HG02588 (cell line): ENCODE results near the gene TMC1.
"Not testable (repeated sequence)": the region's sequence is repeated elsewhere in the genome, so short reads cannot be mapped to it uniquely, and the experiment has no call there.

Experiments
- ATAC-seq: cut with Tn5 transposase; IDR thresholded peaks from one replicate; pipeline ENCODE4 v1.9.1; 2021; ENCODE audit warnings: mild to moderate bottlenecking, moderate library complexity; ENCODE audit not compliant: unreplicated experiment

Gene TMC1

DNA sequence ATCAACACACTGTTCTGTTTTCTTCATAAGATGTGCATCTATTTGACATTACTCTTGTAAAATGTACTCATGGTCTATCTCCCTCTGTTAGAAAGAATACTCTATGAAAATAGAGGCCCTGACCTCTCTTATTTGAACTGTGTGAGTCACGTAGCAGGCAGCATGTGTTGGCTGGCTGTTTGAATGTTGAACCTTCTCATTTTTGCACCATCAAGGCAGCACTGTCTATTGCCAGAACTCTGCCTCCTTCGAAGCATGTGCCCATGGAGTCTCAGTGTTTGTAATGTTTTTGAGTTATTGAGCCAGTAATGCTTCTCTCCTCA, 287.0 kb downstream of the TMC1 start:
- no peak for ATAC-seq

DNA sequence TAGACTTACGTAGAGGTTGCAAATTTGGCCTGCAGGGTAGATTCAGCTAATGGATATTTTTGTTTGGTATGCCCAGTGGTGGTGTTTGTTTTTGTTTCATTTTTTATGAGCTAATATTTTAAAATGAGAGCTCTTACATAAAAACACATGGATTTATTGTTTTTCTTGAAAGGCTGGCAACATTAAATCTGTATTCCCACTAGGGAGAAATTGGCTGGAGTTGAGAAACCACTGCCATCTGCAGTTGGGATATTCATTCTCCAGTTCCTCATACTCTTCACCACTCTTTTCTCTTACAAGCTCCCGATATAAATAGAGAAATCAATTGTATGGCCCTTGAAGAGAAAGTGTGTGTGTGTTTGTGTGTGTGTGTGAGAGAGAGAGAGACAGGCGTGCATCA, 288.2 kb downstream of the TMC1 start:
- no peak for ATAC-seq

DNA sequence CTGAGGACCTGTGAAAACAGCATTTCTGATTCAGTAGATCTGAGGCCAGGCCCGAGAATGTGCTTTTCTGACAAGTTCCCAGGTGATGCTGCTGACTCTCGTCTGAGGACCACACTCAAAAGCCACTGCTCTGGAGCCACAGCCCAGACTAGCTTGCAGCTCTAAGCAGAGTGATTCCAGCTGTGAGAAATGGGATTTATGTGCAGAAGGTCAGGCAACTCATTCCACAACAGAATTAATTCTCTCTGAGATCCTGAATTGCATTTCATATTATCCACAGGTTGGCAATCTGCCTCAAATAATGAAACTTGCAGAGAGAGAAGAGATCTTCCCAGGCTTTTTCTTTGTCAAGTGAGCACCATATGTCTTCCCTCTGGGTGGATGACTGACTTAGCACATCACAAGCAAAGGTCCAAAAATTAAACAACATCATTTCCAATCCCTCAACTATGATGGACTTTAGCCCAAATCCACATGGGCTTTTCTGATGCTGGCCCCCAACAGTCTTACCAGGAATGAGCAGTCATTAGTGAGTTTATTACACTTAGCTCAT, 291.2 kb downstream of the TMC1 start:
- no peak for ATAC-seq

DNA sequence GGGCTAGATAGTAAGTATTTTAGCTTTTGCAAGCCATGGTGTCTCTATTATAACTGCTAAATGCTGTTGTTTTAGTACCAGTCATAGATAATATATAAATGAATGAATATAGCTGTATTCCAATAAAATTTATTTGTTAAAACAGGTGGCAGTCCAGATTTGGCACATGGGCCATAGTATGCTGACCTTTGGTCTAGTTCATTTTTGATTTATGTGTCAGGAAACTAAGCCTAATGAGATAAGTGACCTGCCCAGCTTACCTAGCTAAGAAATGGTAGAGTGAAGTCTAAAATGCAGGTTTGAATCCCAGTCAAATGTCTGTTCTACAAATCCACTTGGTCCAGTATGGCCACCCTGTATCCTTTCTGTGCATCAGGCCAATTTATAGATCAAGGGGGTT, 292.1 kb downstream of the TMC1 start:
- no peak for ATAC-seq

DNA sequence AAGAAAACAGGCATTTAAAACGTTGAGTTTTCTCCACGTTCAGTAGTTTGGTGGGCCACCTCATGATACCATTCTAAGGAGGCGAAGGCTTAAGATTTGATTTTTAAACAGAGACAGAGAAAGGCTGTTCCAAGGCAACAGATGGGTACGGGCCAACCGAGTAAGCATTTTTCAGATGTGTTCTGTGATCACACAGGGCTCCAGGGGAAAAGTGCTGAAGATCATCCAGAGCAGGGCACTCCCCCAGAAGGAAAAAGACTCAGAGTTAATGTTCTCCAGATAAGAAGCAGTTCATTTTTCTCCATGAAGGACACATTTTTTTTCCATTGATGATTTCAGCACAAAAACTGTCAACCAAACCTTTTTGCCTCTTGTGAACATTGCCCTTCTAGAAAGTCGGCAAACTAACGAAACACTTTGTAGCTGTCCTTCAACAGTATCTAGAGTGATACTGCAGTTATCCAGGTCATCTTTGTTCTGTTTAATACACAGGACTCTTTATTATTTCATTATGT, 292.7 kb downstream of the TMC1 start:
- no peak for ATAC-seq

DNA sequence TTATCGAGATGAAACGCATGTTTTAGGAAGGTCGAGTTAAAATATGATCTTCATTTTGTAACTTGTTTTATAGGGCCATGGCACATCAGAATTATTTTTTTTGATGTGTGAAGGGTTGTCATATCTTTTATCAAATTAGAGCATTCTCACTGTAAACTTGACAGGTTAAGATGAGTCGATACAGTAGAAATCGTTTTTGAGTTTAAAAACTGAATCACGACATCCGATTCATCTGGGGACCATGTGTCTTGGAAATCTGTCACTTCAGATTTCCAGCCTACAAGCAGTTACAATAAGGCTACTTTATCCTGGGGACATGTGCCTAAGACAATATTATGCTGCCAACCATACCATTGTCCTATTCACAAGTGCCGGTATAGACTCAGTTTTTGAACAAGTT, 295.3 kb downstream of the TMC1 start:
- no peak for ATAC-seq

DNA sequence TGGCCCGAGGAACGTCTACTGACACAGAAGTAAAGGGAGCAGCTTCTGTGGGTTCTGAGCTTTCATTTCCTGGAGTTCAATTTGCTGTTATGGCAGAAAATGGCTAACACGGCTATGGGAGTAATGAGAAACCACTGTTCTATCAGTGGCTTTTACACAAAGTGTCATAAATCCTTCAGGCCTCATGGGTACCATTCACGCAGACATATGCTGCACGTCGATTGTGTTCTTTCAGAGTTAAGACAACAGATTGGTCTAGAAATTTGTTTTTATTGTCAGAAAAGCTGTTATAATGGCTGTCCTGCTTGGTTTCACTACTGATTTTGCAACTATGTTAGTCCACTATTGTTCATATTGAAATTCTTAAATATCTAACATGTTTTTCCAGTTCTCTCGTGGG, 296.0 kb downstream of the TMC1 start:
- ATAC-seq: no peak

DNA sequence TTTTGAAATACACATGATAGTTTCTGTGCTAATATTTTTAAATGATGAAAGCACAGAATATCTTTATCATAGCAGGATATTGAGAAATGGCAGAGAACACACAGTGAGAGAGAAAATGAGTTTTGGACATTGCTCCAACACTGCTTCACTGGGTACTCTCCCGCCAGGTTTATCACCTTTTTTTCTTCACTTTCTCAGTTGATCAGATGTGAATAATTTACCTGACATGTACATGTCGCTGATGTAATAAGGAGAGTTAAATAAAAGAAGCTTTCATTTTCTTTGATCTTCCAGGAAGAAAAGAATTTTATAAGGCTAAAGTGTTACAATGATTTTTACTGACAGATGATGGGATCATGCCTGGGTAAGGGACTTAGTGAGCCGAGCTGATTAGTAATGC, 297.0 kb downstream of the TMC1 start:
- ATAC-seq: no peak

DNA sequence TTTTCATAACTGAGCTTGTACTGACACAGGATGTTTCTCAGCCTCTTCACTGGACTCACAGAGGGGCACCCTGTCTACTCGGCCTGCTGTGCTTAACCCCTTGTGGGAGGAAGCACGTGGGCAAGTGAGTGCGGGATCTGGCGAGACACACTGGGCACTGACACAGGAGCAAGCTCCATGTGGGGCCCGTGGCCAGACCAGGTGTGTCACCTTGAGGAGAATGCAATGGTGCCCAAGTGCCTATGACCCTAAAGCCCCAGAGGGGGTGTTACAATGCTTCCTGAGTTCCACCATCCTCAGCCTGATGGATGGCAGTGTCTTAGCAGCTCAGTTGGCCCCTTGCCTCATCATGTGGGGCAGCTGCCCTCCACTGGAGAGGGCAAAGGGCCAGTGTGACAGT, 302.6 kb downstream of the TMC1 start:
- ATAC-seq: no peak

DNA sequence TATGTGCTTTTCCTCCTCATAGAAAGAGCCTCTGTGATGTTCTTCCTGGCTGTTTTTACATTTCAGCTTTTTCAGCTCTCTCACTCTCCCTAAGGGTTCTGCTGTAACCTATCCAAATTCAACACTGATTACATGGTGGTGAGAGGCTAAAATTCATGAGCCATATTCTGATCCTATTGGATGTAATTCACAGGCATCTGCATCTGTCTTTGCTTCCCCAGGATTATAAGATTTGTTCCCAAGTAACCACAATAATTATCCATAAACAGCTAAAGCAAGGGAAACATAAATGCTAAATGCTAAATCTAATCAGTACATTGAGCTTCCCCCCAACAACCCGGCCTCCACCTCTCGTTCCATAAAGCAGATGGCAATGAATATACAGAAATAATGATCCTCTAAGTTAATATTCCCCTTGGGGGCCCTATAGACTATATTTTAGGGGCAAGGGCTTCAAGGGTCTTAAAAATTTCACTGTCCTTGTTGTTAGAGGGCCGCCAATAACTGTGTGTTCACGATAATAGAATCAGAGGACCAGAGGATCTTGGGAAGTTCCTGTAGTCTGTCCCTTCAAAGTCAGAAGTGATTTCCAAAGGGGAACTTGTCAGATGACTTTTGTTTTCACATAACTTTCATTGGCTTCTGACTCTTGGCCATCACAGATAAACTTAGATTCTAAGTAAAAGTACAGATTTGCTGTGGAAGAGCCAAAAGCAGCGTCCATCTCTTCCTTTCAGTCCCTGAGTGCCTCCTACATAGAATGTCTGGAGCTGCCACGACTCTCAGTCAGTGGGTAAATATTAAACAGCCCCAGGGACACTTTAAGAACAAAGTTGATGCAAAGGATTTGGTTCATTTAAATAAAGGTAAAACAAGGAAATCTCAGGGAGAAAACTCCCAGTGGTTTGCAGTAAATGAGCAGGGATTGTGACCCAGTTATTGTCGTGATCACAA, 305.9 kb downstream of the TMC1 start:
- ATAC-seq: no peak

DNA sequence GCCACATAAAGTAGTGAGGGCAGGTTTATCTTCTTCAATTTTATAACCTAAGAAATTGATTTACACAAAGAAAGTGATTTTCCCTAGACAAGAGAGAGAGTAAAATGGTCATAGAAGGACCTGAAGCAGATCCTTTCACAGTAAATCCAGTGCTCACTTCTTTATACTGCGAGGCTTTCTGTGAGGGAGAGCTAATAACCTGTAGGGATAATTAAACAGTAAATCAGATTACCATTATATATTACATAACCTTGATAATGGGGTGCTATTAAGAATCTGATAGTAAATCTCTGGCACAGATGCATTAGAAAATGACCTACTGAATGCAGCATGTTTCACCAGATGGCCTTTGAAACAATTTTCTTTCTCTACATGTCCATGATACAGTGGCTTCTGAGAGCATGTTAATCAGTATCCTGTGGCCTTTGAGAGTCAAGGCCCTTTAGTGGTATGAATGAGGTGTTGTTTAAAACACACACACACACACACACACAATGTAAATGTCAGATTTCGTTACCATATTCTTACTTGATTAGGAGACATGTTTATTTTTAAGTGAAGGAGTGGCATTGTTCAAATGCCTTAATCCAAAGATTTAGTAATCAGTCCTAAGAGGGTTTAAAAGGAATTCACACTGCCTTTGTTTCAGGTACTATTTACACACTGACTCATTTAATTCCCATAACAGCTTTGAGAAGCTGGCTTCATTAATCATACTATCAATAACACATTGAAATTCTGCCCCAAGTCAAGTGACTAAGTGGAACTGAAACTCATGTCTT, 306.7 kb downstream of the TMC1 start:
- no peak for ATAC-seq

DNA sequence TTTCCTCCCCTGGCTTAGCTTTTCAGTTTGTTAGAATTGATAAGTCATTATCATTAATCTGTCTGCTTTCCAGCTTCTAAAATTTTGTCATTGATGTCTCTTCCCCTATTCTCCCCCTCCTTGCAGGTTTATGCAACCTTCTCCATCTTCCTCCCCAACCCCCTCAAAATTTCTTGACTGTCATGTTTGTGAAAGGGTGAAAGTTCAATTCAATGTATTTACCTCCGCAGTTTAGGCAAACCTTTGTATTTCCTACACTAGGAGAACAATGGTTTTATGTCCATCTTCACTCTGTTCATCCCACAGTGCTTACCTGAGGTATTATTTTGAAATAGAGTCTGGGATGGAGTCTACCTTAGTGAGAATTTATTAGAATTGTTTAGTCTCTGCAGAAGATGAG, 313.6 kb downstream of the TMC1 start:
- ATAC-seq: no peak

DNA sequence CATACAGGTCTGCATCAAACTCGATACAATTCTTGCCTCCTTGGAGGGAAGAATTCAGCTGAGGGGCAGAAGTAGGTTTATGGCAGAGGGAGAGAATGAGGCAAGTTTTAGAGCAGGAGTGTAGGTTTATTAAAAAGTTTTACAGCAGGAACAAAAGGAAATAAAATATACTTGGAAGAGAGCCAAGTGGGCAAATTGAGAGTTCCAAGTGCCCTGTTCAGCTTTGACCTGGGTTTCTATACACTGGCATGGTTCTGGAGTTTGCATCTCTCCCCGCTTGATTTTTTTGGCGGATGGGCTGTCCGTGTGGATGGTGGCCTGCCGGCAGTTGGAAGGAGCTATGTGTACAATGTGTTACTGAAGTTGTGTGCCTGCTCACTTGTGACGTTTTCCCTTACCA, 315.4 kb downstream of the TMC1 start:
- no peak for ATAC-seq

DNA sequence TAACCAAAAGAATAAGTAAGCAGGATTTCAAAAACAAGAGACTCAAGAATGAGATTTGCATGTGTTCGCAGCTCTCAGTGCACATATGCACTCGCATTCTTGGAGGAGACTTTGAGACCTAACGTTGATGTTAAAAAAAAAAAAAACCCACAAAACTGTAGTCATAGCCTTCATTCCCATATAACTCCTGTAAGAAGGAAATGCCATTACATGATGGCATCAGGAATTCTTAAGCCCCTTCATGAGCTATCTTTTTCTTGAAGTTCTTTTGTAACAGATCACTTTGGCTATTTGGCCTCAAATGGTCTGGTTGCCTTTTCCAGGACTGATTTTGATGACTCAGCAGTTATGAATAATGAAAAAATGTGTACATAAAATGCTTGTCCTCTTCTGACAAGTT, 317.7 kb downstream of the TMC1 start:
- ATAC-seq: no peak

DNA sequence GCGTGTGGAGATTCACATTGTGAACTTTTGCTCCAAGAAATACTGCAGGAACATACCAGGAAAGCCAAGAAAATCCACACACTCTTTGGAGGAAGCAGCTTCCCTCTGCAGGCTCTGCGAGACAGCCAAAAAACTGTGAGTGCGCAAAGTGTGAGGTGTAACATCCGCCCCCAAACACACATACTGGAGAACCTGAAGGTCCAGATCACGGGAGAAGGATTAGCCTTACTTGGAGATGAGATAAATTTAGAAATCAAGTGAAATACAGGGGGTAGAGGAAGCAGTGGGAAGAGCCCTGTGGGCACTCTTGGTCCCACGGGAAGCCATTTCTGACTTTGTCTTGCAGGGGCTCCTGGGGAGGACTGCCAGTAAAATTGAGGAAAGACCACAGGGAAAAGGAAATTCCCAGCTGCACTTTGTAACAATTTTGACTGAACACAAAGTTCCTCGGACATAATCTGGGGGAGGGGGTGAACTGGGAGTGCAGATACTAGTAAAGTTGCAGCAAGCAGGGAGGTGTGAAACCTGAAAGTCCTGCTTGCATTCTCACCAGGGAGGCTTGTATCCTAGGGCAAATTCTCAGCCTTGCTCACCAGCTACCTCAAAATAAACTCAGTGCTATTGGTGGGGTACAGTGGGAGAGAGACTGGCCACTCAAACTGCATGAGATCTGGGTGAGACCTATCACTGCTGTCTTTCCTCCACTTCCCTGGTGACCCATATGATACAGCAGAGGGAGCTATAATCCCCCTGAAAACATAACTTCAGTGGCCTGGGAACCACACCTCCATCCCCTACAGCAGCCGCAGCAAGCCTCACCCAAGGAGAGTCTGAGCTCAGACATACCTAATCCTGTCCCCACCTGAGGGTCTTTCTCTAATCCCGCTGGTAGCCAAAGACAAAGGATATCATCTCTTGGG, 322.4 kb downstream of the TMC1 start:
- no peak for ATAC-seq

DNA sequence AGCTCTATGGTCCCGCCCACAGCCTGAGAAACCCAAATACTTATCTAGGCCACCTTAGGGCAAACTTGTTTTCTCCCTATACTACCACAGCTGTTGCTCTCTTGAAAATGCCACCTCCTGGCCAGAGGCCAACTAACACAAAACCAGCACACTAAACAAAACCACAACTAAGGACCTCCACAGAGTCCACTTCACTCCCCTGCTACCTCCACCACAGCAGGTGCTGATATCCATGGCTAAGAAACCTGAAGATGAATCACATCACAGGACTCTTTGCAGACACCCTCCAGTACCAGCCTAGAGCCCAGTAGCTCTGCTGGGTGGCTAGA, 323.0 kb downstream of the TMC1 start:
- ATAC-seq: no peak

DNA sequence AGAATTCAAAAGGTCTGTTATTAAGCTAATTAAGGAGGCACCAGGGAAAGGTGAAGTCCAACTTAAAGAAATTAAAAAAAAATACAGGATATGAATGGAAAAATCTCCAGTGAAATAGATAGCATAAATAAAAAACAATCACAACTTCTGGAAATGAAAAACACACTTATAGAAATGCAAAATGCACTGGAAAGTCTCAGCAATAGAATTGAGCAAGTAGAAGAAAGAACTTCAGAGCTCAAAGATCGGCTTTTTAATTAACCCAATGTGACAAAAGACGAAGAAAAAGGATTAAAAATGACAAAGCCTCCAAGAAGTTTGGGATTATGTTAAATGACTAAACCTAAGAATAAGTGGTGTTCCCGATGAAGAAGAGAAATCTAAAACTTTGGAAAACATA, 323.6 kb downstream of the TMC1 start:
- not testable (repeated sequence) for ATAC-seq

DNA sequence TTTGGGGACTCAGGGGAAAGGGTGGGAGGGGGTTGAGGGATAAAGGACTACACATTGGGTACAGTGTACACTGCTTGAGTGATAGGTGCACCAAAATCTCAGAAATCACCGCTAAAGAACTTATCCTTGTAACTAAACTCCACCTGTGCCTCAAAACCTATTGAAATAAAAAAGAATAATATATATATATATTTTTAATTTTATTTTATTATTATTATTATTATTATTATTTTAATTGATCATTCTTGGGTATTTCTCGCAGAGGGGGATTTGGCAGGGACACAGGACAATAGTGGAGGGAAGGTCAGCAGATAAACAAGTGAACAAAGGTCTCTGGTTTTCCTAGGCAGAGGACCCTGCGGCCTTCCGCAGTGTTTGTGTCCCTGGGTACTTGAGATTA, 328.8 kb downstream of the TMC1 start:
- ATAC-seq: not testable (repeated sequence)

DNA sequence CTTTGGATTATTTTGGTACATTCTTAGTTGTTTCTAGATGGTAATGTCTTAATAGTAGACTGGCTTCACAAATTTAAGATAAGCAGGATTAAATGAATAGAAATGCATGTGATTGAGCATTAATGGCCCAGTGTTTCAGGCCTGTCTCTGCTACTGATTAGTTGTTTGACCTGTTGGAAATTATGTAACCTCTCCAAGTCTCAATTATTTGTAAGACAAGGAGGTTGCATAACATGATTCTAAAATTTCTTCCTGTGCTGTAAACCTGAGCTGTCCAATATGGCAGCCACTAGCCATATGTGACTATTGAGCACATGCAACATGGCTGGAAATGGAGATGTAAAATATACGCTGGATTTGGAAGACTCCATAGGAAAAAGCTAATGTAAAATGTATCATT, 333.9 kb downstream of the TMC1 start:
- ATAC-seq: no peak

DNA sequence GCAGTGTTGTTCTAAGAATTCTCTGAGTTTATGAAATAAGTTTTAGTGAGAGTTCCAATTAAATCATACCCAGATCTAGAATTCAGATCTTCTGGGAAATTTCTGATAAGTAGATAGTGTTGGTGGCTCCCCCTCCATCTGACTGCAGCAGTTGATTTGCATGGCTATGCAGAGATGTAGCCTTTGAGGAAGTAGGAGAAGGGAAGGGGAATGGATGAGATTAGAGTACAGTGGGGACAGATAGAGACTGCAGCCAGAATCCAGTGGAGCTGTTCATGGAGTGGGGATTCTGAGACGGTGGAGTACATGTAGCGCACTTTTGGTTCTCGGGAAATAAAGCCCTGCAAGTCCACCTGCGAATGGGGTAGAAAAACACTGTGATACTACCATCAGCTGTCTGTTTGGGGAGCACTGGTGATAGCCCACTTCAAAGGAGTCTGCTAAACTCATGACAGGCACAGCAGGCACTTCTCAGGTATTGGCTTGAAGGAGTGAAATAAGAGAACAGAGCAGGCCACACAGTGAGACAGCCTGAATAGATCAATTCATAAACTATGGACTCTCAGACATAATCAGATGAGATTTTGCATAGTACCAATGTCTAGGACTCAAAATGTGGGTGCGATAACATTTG, 334.6 kb downstream of the TMC1 start:
- no peak for ATAC-seq
